GM18499 (cell line): ENCODE measurements around the gene BMPR2.
"Not testable (repeated sequence)": the region's sequence is repeated elsewhere in the genome, so short reads cannot be mapped to it uniquely, and the experiment has no call there.

Experiments
- ATAC-seq: cut with Tn5 transposase; IDR thresholded peaks from one replicate; pipeline ENCODE4 v1.9.1; 2021; ENCODE audit warnings: moderate number of reproducible peaks; ENCODE audit not compliant: insufficient read depth, unreplicated experiment

The BMPR2 gene

DNA sequence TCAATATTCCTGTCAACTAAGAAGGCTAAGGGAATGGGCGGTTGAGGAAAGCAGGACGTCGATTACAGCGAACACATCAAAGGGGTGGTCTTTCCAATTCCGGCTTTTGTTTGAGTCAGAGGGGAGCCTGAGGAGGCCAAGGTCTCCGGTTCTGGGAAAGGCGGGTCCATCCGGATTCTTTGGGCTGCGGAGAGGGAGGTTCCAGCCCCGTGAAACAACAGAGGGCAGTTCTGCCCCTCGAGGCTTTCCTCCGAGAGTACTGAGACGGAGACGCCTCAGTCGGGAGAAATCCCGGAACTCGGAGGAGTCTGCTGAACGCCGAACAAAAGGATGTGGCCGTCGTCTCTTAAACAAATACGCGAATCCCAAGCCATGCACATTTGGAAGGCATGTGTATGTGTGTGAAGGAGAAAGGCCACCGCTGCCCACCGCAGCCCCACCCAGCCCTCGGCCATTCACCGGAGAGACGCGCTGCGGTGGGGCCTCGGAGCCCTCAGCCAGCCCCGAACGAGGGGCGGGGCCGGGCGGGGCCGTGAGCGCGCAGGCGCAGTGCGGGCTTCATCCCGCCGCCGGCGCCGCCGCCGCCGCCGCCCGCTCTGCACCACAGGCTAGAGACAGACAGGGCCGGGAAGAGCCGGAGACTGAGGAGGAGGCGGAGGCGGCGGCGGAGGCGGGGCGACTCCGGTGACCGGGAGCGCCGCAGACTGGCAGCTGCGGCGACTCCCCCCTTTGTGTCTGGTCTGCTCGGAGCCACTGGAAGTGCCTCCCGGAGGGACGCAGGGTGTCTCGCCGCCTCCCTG lies at the start of gene BMPR2:
Gene BMPR2 (plus strand): TSS at position 719 of the 800 bp plus-strand sequence. CDS start 1,148 bp downstream, outside the sequence.
- no peak for ATAC-seq

DNA sequence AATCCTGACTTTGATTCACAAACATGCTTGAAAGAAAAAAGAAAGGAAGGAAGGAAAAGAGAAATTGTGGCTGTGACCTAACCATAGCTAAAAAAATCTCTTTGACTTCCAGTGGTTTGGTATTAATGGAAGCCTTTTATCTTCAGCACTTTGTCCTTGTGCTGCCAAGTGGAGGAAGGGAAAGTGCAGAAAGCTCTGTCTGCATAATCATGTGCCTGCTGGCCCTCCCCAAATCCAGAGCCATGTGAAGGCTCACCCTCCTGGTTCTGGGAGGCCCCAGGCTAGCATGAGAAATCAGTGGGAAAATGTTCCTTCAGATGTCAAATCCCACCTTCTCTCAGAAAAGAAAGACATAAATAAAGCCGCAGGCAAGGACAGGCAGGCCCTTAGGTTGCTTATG lies 48.3 kb upstream of the BMPR2 start:
- no peak for ATAC-seq

DNA sequence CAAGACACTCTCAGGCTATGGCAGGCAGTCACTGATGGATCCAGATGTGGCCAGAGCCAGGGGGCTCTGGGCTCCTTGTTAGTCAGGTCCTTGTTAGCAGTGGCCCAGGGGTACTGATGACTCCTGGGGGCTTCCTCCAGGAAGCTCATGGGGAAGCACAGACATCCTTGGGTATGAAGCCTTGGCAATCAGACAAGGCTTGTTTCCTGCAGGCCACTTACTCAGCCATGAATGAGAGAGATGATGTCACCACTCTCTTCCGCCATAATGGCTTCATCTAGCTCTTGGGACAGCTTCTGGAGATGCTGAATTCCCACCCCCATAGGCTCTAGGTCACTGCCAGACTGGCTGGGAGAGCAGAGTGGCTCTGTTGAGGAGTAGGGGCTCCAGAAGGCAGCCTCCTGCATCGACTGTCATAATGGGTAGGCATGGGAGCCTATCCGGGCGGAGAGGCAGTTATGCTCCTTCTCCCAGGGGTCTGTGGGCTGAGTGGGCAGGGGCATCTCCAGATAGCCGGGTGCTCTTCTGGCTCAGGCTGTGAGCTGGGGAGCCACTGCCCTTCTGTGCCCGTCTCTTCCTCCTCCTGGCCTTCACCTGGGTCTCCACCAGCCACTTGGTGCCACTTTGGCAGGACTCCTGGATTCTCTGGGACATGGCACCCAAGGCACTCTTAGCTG lies 40.2 kb upstream of the BMPR2 start:
- ATAC-seq = no peak

DNA sequence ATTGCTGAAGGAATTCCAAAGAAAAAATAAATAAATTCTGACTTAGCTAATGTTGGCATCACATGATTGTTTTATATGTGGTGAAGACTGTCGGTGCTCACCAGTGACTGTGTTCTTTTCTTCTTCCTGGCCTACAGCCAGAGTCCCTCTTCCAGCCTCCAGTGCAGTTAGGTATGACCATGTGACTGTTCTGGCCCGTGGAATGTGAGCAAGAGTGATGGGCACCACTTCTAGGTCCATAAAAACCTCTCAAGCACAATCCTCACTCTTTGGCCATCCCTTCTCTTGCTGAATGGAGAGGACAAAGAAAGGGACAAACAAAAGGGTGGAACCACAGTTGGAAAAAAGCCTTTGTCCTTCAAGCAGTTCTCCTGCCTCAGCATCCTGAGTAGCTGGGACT lies 39.0 kb upstream of the BMPR2 start:
- ATAC-seq = no peak

DNA sequence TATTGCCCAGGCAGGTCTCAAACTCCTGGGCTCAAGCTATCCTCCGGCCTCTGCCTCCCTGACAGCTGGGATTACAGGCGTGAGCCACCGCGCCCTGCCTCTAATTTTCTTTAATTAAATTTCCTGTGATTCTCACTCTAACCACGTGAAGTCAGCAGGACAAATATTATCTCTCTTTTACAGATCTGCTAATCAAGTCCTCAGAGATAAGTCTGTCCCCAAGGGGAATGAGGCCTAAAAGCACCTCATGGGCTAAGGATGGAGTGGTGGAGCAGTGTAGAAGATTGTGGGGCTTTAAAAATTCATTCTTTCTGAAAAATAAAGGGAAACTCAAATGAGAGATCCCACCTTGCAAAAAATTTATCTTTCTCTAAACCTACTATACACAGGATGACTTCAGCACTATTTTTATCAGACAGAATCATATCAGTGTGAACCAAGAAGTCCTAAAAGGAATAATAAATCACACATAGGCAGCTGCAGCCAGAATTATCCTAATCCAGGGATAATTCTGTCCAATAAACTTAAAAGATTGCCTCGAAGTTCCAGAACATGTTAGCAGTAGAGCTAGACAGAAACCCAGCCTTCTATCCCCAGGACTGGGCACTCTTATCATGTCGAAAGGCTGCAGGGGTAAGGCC lies 38.3 kb upstream of the BMPR2 start:
- no peak for ATAC-seq

GRCh38 chr2:202339071-202339870 lies 36.9 kb upstream of the BMPR2 start:
- no peak for ATAC-seq

- no peak for ATAC-seq
Measured at GRCh38 chr2:202344178-202344577, 31.9 kb upstream of the BMPR2 start.

DNA sequence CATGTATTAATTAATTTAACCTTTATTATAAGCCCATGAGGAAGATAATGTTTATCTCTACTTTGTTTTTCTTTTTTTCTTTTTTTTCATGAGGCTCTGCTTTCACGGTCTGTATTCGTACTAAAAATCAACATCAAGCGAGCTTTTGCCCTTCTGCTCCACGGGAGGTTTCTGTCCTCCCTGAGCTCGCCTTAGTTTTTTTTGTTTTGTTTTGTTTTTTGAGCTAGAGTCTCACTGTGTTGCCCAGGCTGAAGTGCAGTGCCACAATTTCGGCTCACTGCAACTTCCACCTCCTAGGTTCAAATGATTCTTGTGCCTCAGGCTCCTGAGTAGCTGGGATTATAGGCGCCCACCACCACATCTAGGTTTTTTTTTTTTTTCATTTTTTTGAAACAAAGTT lies 29.9 kb upstream of the BMPR2 start:
- ATAC-seq = no peak

GRCh38 chr2:202353430-202353829 lies 22.7 kb upstream of the BMPR2 start:
- ATAC-seq = no peak

DNA sequence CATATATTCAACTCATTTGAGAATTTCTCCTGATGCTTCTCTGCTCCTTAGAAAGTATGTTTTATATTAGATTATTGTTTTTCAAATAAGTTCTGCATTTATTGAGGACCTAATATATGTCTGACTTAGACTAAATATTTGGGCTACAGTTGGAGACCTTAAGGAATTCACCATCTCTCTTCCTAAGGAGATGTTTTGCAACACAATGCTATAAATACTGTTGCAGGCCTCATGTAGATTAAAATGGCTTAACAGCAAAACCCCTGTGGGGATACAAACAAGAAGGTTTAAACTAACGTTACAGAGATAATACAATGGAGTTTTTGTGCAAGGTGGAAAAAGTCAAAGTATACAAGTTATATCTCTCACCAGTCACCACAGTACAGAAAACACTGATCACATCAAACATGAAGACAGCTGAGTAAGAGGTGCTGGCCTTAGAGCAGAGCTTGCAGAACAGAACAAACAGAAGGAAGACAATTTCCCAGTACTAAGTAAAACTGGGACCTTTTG lies 20.1 kb upstream of the BMPR2 start:
- no peak for ATAC-seq

DNA sequence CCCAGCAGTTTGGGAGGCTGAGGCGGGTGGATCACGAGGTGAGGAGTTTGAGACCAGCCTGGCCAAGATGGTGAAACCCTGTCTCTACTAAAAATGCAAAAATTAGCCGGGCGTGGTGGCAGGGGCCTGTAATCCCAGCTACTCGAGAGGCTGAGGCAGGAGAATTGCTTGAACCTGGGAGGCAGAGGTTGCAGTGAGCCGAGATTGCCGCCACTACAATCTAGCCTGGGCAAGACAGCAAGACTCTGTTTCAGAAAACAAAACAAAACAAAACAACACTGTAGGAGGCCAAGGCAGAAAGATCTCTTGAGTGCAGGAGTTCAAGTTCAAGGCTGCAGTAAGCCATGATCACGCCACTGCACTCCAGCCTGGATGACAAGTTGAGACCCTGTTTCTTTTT lies 17.2 kb upstream of the BMPR2 start:
- ATAC-seq = not testable (repeated sequence)

DNA sequence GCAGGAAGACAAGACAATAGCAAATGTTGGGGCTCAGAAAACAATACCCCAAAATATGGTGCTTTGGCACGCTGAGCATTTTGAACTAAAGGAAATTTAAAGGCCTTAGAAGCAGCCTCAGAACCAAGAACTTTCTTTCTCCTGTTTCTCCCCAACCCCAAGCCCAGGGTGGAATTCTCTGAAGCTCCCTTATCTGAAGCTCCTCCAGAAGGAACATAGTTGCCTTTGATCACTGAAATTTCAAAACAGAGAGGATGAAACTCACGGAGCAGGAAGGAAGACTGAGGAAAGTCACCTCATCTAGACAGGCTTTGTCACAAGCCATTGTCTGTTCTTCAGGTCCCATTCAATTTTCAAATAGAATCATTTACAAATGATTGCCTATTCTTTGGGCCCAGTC lies 15.5 kb upstream of the BMPR2 start:
- no peak for ATAC-seq

- ATAC-seq = no peak
Measured at GRCh38 chr2:202361108-202361507, 15.0 kb upstream of the BMPR2 start.

- no peak for ATAC-seq
Measured at GRCh38 chr2:202373490-202373889, 2.6 kb upstream of the BMPR2 start.

DNA sequence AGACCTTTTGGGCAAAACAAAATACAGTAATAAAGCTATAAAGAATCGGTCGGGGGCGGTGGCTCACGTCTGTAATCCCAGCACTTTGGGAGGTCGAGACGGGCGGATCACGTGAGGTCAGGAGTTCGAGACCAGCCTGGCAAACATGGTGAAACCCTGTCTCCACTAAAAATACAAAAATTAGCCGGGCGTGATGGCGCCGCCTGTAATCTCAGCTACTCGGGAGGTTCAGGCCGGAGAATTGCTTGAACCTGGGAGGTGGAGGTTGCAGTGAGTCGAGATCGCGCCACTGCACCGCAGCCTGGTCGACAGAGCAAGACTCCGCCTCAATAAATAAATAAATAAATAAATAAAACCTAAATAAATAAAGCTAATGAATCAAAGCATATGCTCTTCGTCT lies 1.7 kb upstream of the BMPR2 start:
- not testable (repeated sequence) for ATAC-seq

GRCh38 chr2:202375033-202375608 lies 1.0 kb upstream of the BMPR2 start:
- ATAC-seq = no peak

DNA sequence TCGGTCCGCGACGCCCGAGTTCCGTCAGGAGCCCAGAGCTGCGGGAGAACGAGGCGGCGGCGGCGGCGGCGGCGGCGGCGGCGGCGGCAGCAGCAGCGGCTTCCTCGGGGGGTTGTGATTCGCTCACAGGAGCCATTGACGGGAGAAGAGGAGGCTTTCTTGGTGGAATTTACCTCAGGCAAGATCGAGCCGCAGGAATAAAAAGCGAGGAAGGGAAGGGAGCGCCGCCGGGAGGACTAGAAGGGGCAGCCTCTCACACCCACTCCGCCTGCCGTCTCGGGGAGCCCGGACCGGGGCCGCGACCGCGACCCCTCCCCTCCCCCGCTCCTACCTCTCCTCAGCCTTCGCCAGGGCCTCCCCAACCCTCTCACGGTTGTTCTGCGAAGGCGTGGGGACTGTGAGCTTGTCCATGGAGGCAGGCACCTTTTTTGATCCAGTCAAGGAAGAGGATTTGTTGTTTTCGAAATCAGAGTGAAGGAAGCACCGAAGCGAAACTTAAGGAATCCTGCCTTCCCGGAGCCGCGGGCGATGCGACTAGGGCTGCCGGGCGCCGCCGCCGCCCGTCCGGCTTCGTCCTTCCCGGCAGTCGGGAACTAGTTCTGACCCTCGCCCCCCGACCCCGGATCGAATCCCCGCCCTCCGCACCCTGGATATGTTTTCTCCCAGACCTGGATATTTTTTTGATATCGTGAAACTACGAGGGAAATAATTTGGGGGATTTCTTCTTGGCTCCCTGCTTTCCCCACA lies 506 bp downstream of the BMPR2 start:
- ATAC-seq = no peak

- no peak for ATAC-seq
Measured at GRCh38 chr2:202377207-202377761, 1.2 kb downstream of the BMPR2 start.

- ATAC-seq = no peak
Measured at GRCh38 chr2:202378001-202378400, 1.9 kb downstream of the BMPR2 start.
